ENCODE measurements around the gene CCKAR. TPM values are rescaled to one million over a fixed set of nuclear protein-coding genes. Genes with fewer than 3 reads are reported as not detected.

The CCKAR gene
- total RNA-seq, 1 experiment from 2014 or later: not detected

- TF ChIP-seq ZNF396 (CRISPR knock-in tag; IDR thresholded peaks at IDR 0.05; ENCODE audit: borderline replicate concordance): no peak
- TF ChIP-seq ETV6 (CRISPR knock-in tag; IDR thresholded peaks at IDR 0.05): no peak
- TF ChIP-seq STAT6 (CRISPR knock-in tag; conservative IDR thresholded peaks at IDR 0.05; ENCODE audit: low read depth): no peak
- no peak for TF ChIP-seq FOXK1 (CRISPR knock-in tag; IDR thresholded peaks at IDR 0.05)
- TF ChIP-seq RELA (CRISPR knock-in tag; IDR thresholded peaks at IDR 0.05; ENCODE audit: borderline replicate concordance): no peak
- no peak for TF ChIP-seq MAX (CRISPR knock-in tag; IDR thresholded peaks at IDR 0.05)
- no peak for TF ChIP-seq USF2 (CRISPR knock-in tag; IDR thresholded peaks at IDR 0.05)
- no peak for TF ChIP-seq NFE2L1 (CRISPR knock-in tag; IDR thresholded peaks at IDR 0.05)
- no peak for TF ChIP-seq HMGXB4 (CRISPR knock-in tag; IDR thresholded peaks at IDR 0.05)
- no peak for TF ChIP-seq AR (CRISPR knock-in tag; IDR thresholded peaks at IDR 0.05)
- TF ChIP-seq E2F5 (CRISPR knock-in tag; IDR thresholded peaks at IDR 0.05): no peak
- TF ChIP-seq FOXJ3 (CRISPR knock-in tag; IDR thresholded peaks at IDR 0.05; ENCODE audit: borderline replicate concordance): no peak
Measured at GRCh38 chr4:26490960-26491284, 638 bp upstream of the CCKAR start (continued).

- no peaks in the 10 kb centered on the region; the same call in 1 of the 2 replicates for H3K27me3 Mint-ChIP-seq (ENCODE audit: low read depth)
- H3K9me3 Mint-ChIP-seq: peaks cover 3% of the 10 kb centered on the region; the same call in 1 of the 2 replicates
- no peaks in the 10 kb centered on the region for H3K36me3 Mint-ChIP-seq
- no peak overlapping the region for H3K4me3 Mint-ChIP-seq
- peaks cover 5% of the 10 kb centered on the region for H3K4me1 Mint-ChIP-seq
- H3K27ac Mint-ChIP-seq: no peak overlapping the region
- ATAC-seq (no peak), DNase-seq (ENCODE audit: low spot score) (no peak)
- ChIA-PET POLR2A (no interaction called here), CTCF (interaction anchor here (1.1 kb wide), 1 partner anchor 328 kb away, joined by 3 read pairs; no protein-coding TSS in a partner anchor)
- no peak for TF ChIP-seq CREB1 (CRISPR knock-in tag; IDR thresholded peaks at IDR 0.05)
- TF ChIP-seq CREM (CRISPR knock-in tag; IDR thresholded peaks at IDR 0.05): no peak
- TF ChIP-seq ZNF425 (CRISPR knock-in tag; conservative IDR thresholded peaks at IDR 0.05): no peak
- no peak for TF ChIP-seq USF1 (CRISPR knock-in tag; IDR thresholded peaks at IDR 0.05)
- TF ChIP-seq FOXP4 (CRISPR knock-in tag; IDR thresholded peaks at IDR 0.05): no peak
- TF ChIP-seq ERG (CRISPR knock-in tag; IDR thresholded peaks at IDR 0.05): no peak
- TF ChIP-seq FOXK1 (CRISPR knock-in tag; IDR thresholded peaks at IDR 0.05): no peak
Measured at GRCh38 chr4:26489101-26489985, 941 bp downstream of the CCKAR start.
